Coronary artery (tissue), 2 donors: ENCODE results near the gene ZBTB6.

Source experiments
- DNase-seq: peaks from one replicate; pipeline ENCODE4 v3.0.0-alpha.2; 2017; ENCODE audit warnings: low spot score
- H3K27ac ChIP-seq, 2 donors: fragments of 200-600 bp; sonication (generic); one replicate each; pipeline ENCODE4 v1.5.1; 2016 to 2019
- H3K4me3 ChIP-seq: fragments of 200-600 bp; sonication (generic); 2 replicates; pipeline ENCODE4 v1.5.1; 2016; ENCODE audit warnings: mild to moderate bottlenecking, moderate library complexity
- TF ChIP-seq, protein P1 (sequence below): fragments of 200-600 bp; sonication (generic); IDR thresholded peaks from one replicate; pipeline ENCODE4 v1.5.1; 2019; ENCODE audit warnings: antibody characterized with exemption

Gene ZBTB6

DNA sequence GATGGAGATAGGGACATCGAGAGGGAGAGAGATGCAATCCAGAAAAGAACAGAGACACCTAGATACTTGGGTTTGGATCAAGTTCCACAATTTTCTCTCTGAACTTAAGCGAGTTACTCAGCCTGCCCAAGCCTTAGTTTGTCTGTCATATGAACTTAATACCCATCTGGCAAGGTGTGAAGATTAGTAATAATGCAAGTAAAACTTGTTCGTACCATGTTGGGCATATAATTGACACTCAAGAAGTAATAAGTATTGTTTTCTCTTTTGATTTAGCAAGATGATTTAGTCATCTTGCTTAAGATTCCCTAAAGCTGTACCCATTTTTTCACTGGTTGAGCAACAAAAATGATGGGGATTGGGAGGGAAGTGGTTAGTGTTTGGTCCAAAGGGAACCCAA lies 35.2 kb upstream of the ZBTB6 start:
- TF ChIP-seq, protein P1, sequence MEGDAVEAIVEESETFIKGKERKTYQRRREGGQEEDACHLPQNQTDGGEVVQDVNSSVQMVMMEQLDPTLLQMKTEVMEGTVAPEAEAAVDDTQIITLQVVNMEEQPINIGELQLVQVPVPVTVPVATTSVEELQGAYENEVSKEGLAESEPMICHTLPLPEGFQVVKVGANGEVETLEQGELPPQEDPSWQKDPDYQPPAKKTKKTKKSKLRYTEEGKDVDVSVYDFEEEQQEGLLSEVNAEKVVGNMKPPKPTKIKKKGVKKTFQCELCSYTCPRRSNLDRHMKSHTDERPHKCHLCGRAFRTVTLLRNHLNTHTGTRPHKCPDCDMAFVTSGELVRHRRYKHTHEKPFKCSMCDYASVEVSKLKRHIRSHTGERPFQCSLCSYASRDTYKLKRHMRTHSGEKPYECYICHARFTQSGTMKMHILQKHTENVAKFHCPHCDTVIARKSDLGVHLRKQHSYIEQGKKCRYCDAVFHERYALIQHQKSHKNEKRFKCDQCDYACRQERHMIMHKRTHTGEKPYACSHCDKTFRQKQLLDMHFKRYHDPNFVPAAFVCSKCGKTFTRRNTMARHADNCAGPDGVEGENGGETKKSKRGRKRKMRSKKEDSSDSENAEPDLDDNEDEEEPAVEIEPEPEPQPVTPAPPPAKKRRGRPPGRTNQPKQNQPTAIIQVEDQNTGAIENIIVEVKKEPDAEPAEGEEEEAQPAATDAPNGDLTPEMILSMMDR = no peak
- H3K27ac ChIP-seq = no peak overlapping the region
- H3K4me3 ChIP-seq = no peak overlapping the region
- no peak for DNase-seq

DNA sequence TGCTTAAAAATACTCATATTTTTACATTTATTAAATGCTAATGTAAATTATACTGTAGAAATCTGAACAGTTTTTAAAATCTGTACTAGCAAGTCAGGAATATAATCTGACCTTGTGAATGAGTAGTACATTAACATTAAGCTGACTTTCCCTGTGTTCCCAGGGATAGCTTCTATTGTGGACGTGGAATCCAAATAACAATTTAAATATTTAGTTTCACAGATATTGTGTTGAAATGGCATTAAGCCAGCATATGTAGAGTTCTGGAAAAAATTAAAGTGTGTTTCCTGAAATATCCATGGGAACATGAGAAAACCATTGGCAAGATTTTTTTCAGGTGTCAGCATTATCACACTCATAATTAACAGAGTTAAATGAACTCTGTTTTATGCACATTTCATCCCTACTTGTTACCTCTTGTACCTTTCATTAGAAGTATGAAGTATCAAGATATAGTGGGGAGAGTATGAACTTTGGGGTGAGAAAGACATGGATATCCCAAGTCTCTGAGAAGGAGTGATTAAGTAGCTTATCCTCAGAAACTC lies 33.4 kb upstream of the ZBTB6 start:
- no peak overlapping the region for H3K27ac ChIP-seq
- DNase-seq = no peak
- TF ChIP-seq, protein P1 = no peak
- no peak overlapping the region for H3K4me3 ChIP-seq

DNA sequence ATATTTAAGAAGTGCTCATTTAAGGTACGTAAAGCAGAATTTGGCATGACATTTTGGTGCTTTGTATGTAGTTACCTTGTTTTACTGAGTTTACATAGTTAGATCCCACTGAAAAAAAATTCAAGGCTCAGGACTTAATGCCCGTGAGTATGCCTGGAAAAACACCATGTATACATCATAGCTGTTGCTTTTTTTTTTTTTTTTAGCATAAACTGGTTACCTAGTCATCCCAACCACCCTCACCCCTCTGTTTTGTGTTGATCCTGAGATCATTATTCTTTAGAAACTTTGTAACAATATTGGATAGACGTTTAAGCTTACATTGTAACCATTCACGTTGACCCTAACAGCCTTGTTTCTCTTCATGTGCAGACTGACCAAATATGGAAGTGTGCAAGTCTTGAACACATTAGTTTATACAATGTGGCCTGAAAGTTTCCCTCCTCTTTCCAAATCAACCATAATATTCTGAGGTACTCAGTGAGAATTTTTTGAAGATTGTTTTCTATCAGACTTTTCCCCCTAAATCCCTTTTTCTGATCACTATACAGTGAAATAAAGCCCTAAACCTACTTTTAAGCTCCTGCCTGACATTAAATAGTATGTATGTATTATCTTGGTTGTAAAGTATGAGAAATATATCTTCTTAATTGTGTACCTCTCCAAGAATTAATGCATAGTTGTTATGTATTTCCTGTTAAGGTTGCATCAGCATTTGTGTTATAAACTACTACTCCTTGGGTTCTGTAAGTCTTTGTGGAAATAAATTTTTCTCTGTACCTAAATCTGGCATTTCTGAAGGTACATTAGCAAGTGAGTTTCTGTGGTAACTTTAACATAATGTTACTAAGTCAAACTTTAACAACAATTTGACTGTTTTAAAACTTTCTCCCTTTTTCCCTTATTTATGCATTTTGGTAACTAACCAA lies 32.1 kb upstream of the ZBTB6 start:
- no peak for DNase-seq
- Histone ChIP-seq H3K27ac (no peak overlapping the region), H3K4me3 (no peak overlapping the region)
- TF ChIP-seq, protein P1 = no peak

DNA sequence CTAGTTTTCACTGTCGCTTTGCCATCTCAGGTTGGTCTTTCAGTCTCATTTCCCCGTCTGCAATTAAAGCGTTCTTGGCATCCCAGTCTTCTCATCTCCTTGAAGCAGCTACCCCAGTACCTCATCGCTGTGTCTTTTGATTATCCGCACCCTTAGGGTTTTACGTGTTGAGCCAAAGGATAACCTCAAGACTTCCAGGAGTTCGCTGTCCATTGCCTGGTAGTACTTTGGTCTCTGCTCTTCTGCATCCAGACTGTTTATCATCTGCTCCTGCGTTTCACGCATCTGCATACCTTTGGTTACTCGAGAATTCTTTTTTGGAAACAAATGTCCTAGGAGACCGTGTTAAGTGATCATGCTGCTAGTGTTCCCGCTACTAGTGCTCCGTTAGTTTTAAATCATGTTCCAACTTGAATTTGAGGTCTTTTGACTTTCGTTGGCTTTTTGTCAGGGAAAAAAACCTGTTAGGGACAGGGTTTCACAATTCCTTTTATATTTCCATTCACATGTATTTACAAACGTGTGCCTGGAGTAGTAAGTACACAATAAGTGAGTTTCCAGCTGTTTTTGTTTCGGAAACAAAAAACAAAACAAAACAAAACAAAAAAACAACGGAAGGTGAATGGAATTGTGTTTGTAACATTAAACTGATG lies 28.6 kb upstream of the ZBTB6 start:
- H3K4me3 ChIP-seq = peak overlapping the region; percentile 95
- H3K27ac ChIP-seq = peak overlapping the region; percentile 81 to 97
- TF ChIP-seq, protein P1 = no peak
- no peak for DNase-seq

DNA sequence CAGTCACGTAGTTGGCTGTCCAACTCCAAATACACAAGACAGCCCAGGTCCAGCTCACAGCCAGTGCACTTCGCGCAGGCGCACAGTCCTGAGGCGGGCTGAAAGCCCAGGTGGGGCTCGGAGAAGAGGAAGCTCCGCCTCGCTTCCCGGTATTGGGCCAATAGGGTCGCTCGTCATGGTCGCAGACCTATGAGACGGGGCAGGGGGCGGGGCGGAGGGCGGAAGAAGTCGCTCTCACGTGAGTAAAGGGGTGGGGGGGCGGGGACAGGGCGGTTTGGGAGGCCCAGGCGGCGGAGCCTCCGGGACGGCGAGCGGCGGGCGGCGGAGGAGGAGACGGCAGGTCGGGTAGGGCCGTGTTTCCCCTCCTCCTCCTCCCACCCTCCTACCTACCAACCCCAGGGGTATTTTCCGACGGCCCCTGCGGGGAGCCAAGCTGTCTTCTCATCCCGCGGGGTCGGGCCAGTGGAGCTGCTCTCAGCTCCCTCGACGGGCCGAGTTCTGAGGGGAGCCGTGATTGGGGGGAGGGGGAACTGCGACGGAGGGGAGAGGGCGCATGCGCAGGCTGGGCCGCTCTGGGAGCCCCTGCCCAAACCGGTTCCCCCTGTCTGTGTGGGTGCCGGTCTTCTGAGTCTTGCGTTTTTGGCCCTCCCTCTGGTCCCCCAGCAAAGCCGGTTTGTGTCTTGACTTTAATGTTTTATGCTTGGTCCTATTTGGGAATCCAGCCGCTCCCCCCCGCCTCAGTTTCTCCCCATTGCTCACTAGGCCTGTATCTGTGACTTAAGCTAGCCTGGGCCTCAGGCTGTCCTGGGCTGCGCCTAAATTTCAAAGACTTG lies 27.8 kb upstream of the ZBTB6 start, which contains the start of gene RABGAP1:
Gene RABGAP1, plus strand, starts transcription at position 272 of the 833 bp plus-strand sequence. CDS start 16,040 bp downstream, outside the sequence.
- peak within 1 kb of the TSS; percentile 95 for H3K4me3 ChIP-seq
- TF ChIP-seq, protein P1 = no peak

DNA sequence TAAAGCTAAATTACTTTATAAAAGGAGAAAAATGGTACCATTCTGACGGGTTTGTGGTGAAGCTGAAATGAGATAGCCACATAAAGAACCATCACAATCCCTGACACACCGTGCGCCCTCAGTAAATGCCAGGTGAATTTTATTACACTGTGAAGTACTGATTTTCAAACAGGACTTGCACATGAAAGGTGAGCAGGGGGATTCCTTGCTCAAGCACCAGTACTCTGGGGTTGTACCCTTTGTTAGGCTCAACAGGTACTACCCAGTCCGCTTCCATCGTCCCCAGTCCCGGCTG lies 27.3 kb upstream of the ZBTB6 start:
- peak overlapping the region; percentile 81 to 82 for H3K27ac ChIP-seq
- peak overlapping the region; percentile 95 for H3K4me3 ChIP-seq
- TF ChIP-seq, protein P1 = no peak
- DNase-seq = no peak

More for the DNA sequence above, 27.8 kb upstream of the ZBTB6 start, which contains the start of gene RABGAP1:
- peak; percentile 99 for DNase-seq
- H3K27ac ChIP-seq = peak within 1 kb of the TSS; percentile 81 to 97
